HuH-7.5 (cell line): ENCODE measurements around the gene PCED1A.

Experiments
- DNase-seq: peaks from one replicate; pipeline ENCODE4 v3.0.0; 2011; ENCODE audit warnings: low spot score

The PCED1A gene

DNA sequence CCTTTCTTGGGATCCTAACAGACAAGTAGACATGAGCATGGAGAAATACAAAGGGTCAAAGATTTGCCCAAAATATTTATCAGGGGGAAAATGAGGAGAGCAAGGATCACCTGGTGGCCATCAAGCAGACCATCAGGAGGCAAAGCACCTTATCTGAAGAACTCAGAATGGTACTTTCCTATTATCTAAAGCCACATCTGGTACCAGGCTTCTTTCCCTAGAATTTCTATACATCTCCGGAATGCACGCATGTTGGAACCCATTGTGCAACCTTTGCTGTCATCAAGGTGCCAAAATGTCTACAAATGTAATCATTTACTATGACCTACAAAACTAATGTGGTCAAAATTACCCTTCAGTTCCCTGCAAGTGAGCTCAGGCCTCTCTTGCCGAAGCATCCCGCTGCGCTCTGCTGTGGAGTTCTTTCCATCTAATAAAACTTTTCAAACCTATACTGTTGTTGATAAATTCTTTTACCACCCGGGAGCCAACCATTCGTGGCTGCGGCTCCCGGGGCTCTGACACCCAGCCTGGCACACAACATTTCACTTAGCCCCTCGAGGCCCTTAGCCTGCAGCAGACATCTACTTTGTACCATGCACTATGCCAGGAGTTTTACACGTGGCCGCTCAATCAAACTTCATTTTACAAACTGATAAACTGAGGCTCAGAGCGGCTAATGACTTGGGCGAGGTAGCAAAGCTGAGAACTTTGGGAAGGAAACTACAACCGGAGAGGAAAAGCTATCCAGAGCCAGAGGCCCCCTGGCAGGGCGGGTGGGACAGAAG lies 36.2 kb downstream of the PCED1A start:
- no peak for DNase-seq

- DNase-seq: peak; percentile 12
Measured at GRCh38 chr20:2801286-2801728, 39.1 kb downstream of the PCED1A start.

- DNase-seq: peak; percentile 25
Measured at GRCh38 chr20:2800521-2801285, 39.8 kb downstream of the PCED1A start, which contains the start of gene CPXM1. Gene CPXM1, minus strand, starts transcription at chr20:2800627. Its CDS starts 55 bp downstream, at chr20:2800572.

DNA sequence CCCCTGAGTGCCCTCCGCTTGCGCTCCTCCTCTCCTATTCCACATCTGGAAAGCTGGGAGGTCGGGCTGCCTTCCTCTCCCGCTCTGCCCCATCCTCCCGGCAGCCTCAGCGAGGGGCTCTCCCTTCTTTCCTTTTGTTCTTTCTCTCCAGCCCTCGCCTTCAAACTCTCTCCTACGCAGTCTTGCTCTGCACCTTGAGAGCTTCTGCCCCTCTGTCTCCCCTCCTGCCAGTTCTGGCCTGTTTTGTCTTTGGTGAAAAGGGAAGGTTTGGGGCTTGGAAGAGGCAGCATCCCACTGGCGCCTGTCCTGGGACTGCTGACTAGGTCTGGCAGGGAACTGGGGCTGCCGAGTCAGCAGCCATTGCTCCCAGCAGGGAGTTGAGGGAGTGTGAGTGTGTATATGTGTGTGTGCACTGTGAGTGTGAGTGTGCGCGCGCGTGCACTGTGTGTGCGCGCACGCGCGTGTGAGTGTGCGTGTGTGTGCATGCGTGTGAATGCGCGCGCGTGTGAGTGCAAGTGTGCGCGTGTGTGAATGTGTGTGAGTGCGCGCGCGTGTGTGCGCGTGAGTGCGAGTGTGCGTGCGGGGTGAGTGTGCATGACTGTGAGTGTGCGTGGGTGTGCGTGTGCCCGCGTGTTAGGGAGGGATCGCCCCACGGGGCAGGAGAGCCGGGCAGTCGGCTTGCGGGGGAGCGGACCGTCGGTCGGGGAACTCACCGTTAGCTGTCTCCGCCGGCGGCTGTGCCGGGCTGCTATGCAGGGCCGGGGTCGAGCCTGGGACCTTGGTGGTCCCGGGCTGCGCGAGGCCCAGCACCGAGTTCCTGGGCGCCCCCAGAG lies 40.6 kb downstream of the PCED1A start:
- peak; percentile 8 for DNase-seq

DNA sequence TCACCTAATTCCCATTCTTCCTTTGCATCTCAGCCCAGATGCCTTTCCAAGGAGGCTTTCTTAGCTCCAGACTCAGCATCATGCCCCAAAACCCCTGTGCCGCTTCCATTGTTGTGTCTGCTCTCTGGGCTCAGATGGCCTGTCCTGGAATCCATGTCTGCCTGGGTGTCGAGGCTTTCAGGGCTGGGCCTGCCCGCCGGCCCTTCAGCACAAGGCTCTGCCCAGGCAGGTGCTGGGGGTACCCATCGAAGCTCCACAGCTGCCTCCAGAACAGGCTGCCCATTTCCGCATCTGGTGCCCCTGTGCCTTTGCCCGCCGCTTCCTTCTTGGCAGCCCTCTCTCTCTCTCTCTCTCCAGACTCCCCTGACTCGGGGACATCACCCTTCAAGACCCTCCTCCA lies 41.2 kb downstream of the PCED1A start:
- no peak for DNase-seq

DNA sequence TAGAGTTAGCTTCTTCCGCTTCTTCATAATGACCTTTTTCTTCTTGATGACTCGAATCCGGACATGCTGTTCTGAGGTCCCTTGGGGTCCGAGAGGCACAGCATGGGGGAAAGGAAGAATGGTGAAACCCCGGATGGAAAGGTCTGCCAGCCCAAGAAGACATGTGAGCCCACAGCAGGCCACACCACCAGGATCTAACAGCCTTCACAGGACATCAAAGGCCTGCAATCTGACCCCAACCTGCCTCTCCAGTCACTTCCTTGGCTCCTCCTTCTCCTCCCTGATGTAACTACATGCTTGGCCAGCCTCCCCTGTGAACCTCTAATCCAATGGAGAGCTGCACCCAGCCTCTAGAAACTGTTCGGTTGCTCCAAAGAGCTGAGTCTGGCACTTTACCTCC lies 41.6 kb downstream of the PCED1A start:
- no peak for DNase-seq

DNA sequence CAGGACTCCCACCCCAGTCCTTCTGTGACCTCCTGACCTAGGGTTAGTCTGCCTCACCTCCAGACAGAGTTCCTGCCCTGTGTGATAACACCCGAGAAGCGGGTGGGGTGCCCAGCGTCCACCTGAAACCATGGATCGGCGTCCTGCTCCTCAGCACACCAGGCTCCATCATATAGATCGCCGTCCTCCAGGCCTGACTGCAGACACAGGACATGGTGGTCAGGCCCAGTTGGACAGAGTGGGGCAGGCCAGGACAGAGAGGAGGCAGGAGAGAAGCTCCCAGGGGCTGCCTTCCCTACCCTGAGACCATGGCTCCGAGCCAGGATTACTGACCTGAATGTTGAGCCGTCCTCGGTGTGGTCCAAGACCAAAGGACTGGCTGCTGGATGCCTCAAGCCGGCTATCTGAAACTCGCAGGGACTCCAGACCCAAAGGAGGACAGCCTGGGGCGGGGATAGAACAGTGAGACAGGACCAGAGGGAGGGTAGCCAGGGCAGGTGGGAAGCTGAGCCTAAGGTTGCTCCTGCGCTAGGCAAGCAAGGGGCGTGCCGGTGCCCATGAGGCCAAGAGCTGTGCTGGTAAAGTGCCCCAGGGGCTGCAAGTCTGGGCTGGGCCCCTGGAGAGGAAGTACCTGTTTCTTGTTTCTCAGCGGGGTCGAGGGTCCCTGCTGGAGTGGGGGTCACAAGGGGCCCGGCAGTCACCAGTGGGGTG lies 42.2 kb downstream of the PCED1A start:
- no peak for DNase-seq

GRCh38 chr20:2797136-2797983 lies 43.1 kb downstream of the PCED1A start:
- DNase-seq: no peak

DNA sequence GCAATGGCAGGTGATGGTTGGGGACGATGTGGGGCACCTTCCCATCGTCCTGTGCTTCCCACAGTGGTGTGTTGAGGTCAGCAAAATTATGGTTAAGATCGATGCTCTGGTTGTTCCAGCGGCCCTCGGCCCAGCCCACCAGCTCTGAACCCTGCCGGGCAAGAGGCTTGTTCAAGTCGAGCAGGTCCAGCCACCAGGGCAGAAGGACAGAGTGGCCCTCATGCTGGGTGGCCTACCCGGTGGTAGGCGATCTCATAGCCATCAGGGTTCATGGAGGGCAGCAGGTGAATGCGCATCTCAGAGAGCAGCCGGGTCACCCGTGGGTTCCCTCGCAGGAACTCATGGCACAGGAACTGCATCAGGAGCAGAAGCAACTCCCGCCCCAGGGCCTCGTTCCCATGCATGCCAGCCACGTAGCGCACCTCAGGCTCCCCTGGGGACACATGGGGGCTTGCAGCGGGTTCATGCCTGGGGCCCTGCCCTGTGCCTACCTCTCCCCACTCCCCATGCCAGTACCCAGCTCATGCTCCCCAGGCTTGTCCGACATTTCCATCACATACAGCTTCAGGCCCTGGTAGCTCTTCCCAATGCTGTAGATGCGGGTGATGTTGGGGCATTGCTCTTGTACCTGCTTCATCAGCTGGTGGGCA lies 44.3 kb downstream of the PCED1A start:
- no peak for DNase-seq

DNA sequence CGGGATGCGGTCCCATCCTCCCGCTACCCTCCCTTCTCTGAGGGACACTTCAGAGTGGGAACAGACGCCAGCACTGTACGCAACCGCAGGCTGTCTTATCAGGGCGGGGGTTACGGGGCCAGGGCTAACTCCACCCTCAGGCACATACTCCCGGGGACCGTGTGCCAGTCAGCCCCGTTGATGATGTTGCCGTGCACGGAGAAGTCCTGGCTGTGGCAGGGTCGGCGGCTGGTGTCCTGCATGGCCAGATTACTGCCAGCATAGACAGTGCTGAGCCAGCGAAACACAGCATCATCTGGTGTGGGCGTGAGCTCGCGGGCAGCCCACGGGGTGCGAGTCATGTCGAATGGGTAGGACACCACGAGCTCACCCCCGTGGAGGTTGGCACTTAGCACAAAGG lies 45.0 kb downstream of the PCED1A start:
- DNase-seq: no peak

GRCh38 chr20:2794866-2795447 lies 45.5 kb downstream of the PCED1A start:
- no peak for DNase-seq

- no peak for DNase-seq
Measured at GRCh38 chr20:2794202-2794748, 46.2 kb downstream of the PCED1A start.

DNA sequence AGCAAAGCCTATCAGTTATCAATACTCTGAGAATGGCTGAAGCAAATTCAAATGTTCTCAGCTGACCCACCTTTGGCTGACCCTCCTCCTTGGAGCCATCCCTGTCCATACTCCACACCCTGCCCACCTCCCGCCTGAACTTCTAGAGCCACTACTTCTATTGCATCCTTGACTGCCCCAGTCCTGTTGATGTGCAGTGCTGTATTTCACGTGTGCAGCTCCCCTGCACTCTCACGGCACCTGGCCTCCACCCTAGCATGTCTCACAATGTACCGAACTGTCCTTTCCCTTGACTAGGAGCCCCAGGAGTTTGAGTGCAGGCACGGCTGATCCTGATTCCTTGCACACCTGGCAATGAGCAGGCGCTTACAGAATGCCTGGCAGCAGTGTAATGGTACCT lies 47.0 kb downstream of the PCED1A start:
- DNase-seq: no peak
